IPS DF 19.7 (cell line): ENCODE results near the gene PRXL2B.
"Not testable (repeated sequence)": the region's sequence is repeated elsewhere in the genome, so short reads cannot be mapped to it uniquely, and the experiment has no call there.

Experiments used
- DNase-seq: peaks from one replicate; pipeline ENCODE4 v3.0.0-alpha.2; 2013; ENCODE audit warnings: low read depth, low spot score

PRXL2B gene

GRCh38 chr1:2612591-2613365 is 26.2 kb downstream of the PRXL2B start:
- no peak for DNase-seq

GRCh38 chr1:2614145-2614544 is 27.6 kb downstream of the PRXL2B start:
- no peak for DNase-seq

GRCh38 chr1:2617971-2618470 is 31.4 kb downstream of the PRXL2B start:
- DNase-seq: no peak

GRCh38 chr1:2623571-2624337 is 37.2 kb downstream of the PRXL2B start:
- no peak for DNase-seq

GRCh38 chr1:2624735-2625300 is 38.2 kb downstream of the PRXL2B start:
- no peak for DNase-seq

GRCh38 chr1:2625311-2625710 is 38.7 kb downstream of the PRXL2B start:
- no peak for DNase-seq

- not testable (repeated sequence) for DNase-seq
These were observed 39.2 kb downstream of the PRXL2B start for GRCh38 chr1:2625748-2626147.

- DNase-seq: no peak
These were observed 41.2 kb downstream of the PRXL2B start for GRCh38 chr1:2627746-2628145.

GRCh38 chr1:2628191-2628932 is 41.8 kb downstream of the PRXL2B start:
- DNase-seq: no peak

- no peak for DNase-seq
These were observed 42.5 kb downstream of the PRXL2B start for GRCh38 chr1:2628933-2629626.

- DNase-seq: no peak
These were observed 43.3 kb downstream of the PRXL2B start for GRCh38 chr1:2629627-2630497.

GRCh38 chr1:2630498-2631135 is 44.0 kb downstream of the PRXL2B start:
- no peak for DNase-seq

- no peak for DNase-seq
These were observed 44.8 kb downstream of the PRXL2B start for GRCh38 chr1:2631136-2632050.

- no peak for DNase-seq
These were observed 45.5 kb downstream of the PRXL2B start for GRCh38 chr1:2632051-2632430.

GRCh38 chr1:2632561-2633361 is 46.2 kb downstream of the PRXL2B start, which contains the start of gene MMEL1:
MMEL1 (minus strand) TSS chr1:2633016; CDS start chr1:2629484, 3,532 bp downstream.
- no peak for DNase-seq

GRCh38 chr1:2633366-2633935 is 46.9 kb downstream of the PRXL2B start:
- no peak for DNase-seq

GRCh38 chr1:2633936-2634491 is 47.4 kb downstream of the PRXL2B start:
- DNase-seq: no peak
